Activated T-helper 2 cell treated with anti-CD3 and anti-CD28 coated beads, Interferon-gamma antibody, Interleukin-2, Interleukin-4, amounts not matched to agents 10 μg/mL and 5 μg/mL and 100 μg/mL, durations not matched to agents 14 hours and 24 hours and 36 hours (primary cell): ENCODE data around the gene SIN3B. TPM values are rescaled to one million over a fixed set of nuclear protein-coding genes. Genes with fewer than 3 reads are reported as not detected.
A peak's percentile ranks its signal among the peaks of the same experiment; 100 is the strongest.

Experiments used
- DNase-seq: peaks from one replicate; pipeline ENCODE4 v3.0.0; 2021; ENCODE audit warnings: low spot score
- H3K27ac Mint-ChIP-seq: one replicate; pipeline ENCODE4 v1.8.0; 2021; ENCODE audit warnings: mixed read lengths
- H3K27me3 Mint-ChIP-seq: one replicate; pipeline ENCODE4 v1.8.0; 2021; ENCODE audit warnings: low read depth, mixed read lengths
- H3K36me3 Mint-ChIP-seq: one replicate; pipeline ENCODE4 v1.8.0; 2021; ENCODE audit warnings: low read depth, mixed read lengths
- H3K4me1 Mint-ChIP-seq: one replicate; pipeline ENCODE4 v1.8.0; 2021; ENCODE audit warnings: low read depth, mixed read lengths
- H3K4me3 Mint-ChIP-seq: one replicate; pipeline ENCODE4 v1.8.0; 2021; ENCODE audit warnings: low read depth, mild to moderate bottlenecking, moderate library complexity, mixed read lengths
- H3K9me3 Mint-ChIP-seq: one replicate; pipeline ENCODE4 v1.8.0; 2021; ENCODE audit warnings: mixed read lengths
- intact Hi-C: fragments of 100-400 bp; cut with micrococcal nuclease; formaldehyde crosslinking; loops from one replicate; pipeline ENCODE4 v1.15.1; 2023
- total RNA-seq: library from RNA; stranded (reverse); gene quantifications from 2 replicates; pipeline ENCODE4 v1.2.3, GENCODE V29; 2022

The SIN3B gene
- total RNA-seq, 1 donor from 2014 or later, result 40.5 TPM

- Mint-ChIP-seq H3K27me3 (no peaks in the 10 kb centered on the region), H3K36me3 (no peaks in the 10 kb centered on the region), H3K4me1 (no peaks in the 10 kb centered on the region), H3K9me3 (peaks cover 4% of the 10 kb centered on the region), H3K27ac (no peak overlapping the region), H3K4me3 (no peak overlapping the region)
- intact Hi-C loops, result no loop called here
- DNase-seq, result no peak
These were observed 29.5 kb upstream of the SIN3B start for GRCh38 chr19:16799740-16800139.

- Mint-ChIP-seq H3K36me3 (no peaks in the 10 kb centered on the region), H3K27me3 (no peaks in the 10 kb centered on the region), H3K9me3 (peaks cover 2% of the 10 kb centered on the region), H3K4me1 (no peaks in the 10 kb centered on the region), H3K4me3 (no peak overlapping the region), H3K27ac (no peak overlapping the region)
- intact Hi-C loops, result no loop called here
- no peak for DNase-seq
These were observed 27.6 kb upstream of the SIN3B start for GRCh38 chr19:16801600-16802013.

- H3K4me1 Mint-ChIP-seq, result no peaks in the 10 kb centered on the region
- H3K9me3 Mint-ChIP-seq, result no peaks in the 10 kb centered on the region
- no peaks in the 10 kb centered on the region for H3K36me3 Mint-ChIP-seq
- no peak for DNase-seq
- intact Hi-C loops, result no loop called here
- H3K27me3 Mint-ChIP-seq, result no peaks in the 10 kb centered on the region
- H3K27ac Mint-ChIP-seq, result no peak overlapping the region
- H3K4me3 Mint-ChIP-seq, result no peak overlapping the region
These were observed 25.0 kb upstream of the SIN3B start for GRCh38 chr19:16804176-16804575.

- Mint-ChIP-seq H3K27ac (no peak overlapping the region), H3K36me3 (no peaks in the 10 kb centered on the region), H3K4me1 (no peaks in the 10 kb centered on the region), H3K9me3 (no peaks in the 10 kb centered on the region), H3K4me3 (no peak overlapping the region), H3K27me3 (no peaks in the 10 kb centered on the region)
- no peak for DNase-seq
- intact Hi-C loops, result no loop called here
These were observed 21.5 kb upstream of the SIN3B start for GRCh38 chr19:16807549-16808284.

- Mint-ChIP-seq H3K27me3 (peaks cover 9% of the 10 kb centered on the region), H3K27ac (no peak overlapping the region), H3K4me3 (no peak overlapping the region), H3K9me3 (no peaks in the 10 kb centered on the region), H3K36me3 (no peaks in the 10 kb centered on the region), H3K4me1 (no peaks in the 10 kb centered on the region)
- intact Hi-C loops, result no loop called here
- no peak for DNase-seq
These were observed 14.6 kb upstream of the SIN3B start for GRCh38 chr19:16814526-16815100.

GRCh38 chr19:16820056-16820455, 9.1 kb upstream of the SIN3B start:
- Mint-ChIP-seq H3K36me3 (no peaks in the 10 kb centered on the region), H3K4me3 (no peak overlapping the region), H3K4me1 (peaks cover 4% of the 10 kb centered on the region), H3K27me3 (peaks cover 7% of the 10 kb centered on the region), H3K27ac (no peak overlapping the region), H3K9me3 (no peaks in the 10 kb centered on the region)
- DNase-seq, result no peak
- intact Hi-C loops, result no loop called here

- Mint-ChIP-seq H3K4me1 (peaks cover 10% of the 10 kb centered on the region), H3K36me3 (no peaks in the 10 kb centered on the region), H3K27me3 (peaks cover 15% of the 10 kb centered on the region), H3K4me3 (no peak overlapping the region), H3K27ac (no peak overlapping the region), H3K9me3 (no peaks in the 10 kb centered on the region)
- intact Hi-C loops, result no loop called here
- no peak for DNase-seq
These were observed 8.1 kb upstream of the SIN3B start for GRCh38 chr19:16821081-16821480.

- Mint-ChIP-seq H3K4me1 (peaks cover 12% of the 10 kb centered on the region), H3K27ac (no peak overlapping the region), H3K9me3 (no peaks in the 10 kb centered on the region), H3K4me3 (no peak overlapping the region), H3K36me3 (no peaks in the 10 kb centered on the region), H3K27me3 (peaks cover 25% of the 10 kb centered on the region)
- intact Hi-C loops, result no loop called here
- DNase-seq, result no peak
These were observed 6.5 kb upstream of the SIN3B start for GRCh38 chr19:16822648-16823047.

GRCh38 chr19:16824658-16825311, 4.4 kb upstream of the SIN3B start:
- intact Hi-C loops, result loop anchor here (5.0 kb wide), 1 partner anchor 73 kb away; no protein-coding TSS in a partner anchor
- no peak overlapping the region for H3K27ac Mint-ChIP-seq
- H3K27me3 Mint-ChIP-seq, result peaks cover 25% of the 10 kb centered on the region

GRCh38 chr19:16825312-16826052, 3.7 kb upstream of the SIN3B start:
- intact Hi-C loops, result loop anchor here (5.0 kb wide), 1 partner anchor 72 kb away; no protein-coding TSS in a partner anchor
- peaks cover 20% of the 10 kb centered on the region for H3K4me1 Mint-ChIP-seq
- no peak overlapping the region for H3K27ac Mint-ChIP-seq
- no peaks in the 10 kb centered on the region for H3K9me3 Mint-ChIP-seq
- peak overlapping the region; percentile 59 for H3K4me3 Mint-ChIP-seq
- no peak for DNase-seq
- peaks cover under 1% of the 10 kb centered on the region for H3K36me3 Mint-ChIP-seq
- H3K27me3 Mint-ChIP-seq, result peaks cover 25% of the 10 kb centered on the region

More at GRCh38 chr19:16824658-16825311, 4.4 kb upstream of the SIN3B start:
- Mint-ChIP-seq H3K36me3 (no peaks in the 10 kb centered on the region), H3K4me3 (peak overlapping the region; percentile 59), H3K9me3 (no peaks in the 10 kb centered on the region), H3K4me1 (peaks cover 14% of the 10 kb centered on the region)
- DNase-seq, result no peak

GRCh38 chr19:16829822-16830289, 658 bp downstream of the SIN3B start:
- Mint-ChIP-seq H3K4me3 (peak overlapping the region; percentile 85), H3K4me1 (peaks cover 23% of the 10 kb centered on the region), H3K36me3 (peaks cover 33% of the 10 kb centered on the region), H3K9me3 (no peaks in the 10 kb centered on the region), H3K27ac (peak overlapping the region; percentile 75), H3K27me3 (peaks cover 23% of the 10 kb centered on the region)
- no peak for DNase-seq
- intact Hi-C loops, result loop anchor here (5.0 kb wide), 1 partner anchor 67 kb away; no protein-coding TSS in a partner anchor

- H3K9me3 Mint-ChIP-seq, result no peaks in the 10 kb centered on the region
- H3K4me3 Mint-ChIP-seq, result peak overlapping the region; percentile 85
- peaks cover 18% of the 10 kb centered on the region for H3K4me1 Mint-ChIP-seq
- intact Hi-C loops, result no loop called here
- H3K27ac Mint-ChIP-seq, result no peak overlapping the region
- no peak for DNase-seq
- peaks cover 15% of the 10 kb centered on the region for H3K27me3 Mint-ChIP-seq
- peaks cover 34% of the 10 kb centered on the region for H3K36me3 Mint-ChIP-seq
These were observed 1.5 kb downstream of the SIN3B start for GRCh38 chr19:16830679-16831078.
